MM.1S (cell line): ENCODE data around the gene BEND5.

Experiments
- DNase-seq: peaks from one replicate; pipeline ENCODE4 v3.0.0-alpha.2; 2015
- H2AFZ ChIP-seq: fragments of 300-600 bp; sonication (generic); 2 replicates; pipeline ENCODE4 v1.6.0; 2016; ENCODE audit warnings: antibody characterized with exemption, low read length
- H3F3A ChIP-seq: fragments of 300-600 bp; sonication (generic); 2 replicates; pipeline ENCODE4 v1.6.1; 2016; ENCODE audit warnings: mild to moderate bottlenecking, antibody characterized with exemption, low read length, moderate library complexity, mixed read lengths; ENCODE audit not compliant: insufficient read depth
- H3K27ac ChIP-seq: fragments of 300-600 bp; sonication (generic); 2 replicates; pipeline ENCODE4 v1.5.1; 2016; ENCODE audit warnings: mild to moderate bottlenecking, low read length
- H3K27me3 ChIP-seq: fragments of 300-600 bp; sonication (generic); replicated peaks from 2 replicates; pipeline ENCODE4 v1.6.0; 2016; ENCODE audit warnings: low read length; ENCODE audit not compliant: insufficient read depth
- H3K36me3 ChIP-seq: fragments of 300-600 bp; sonication (generic); replicated peaks from 2 replicates; pipeline ENCODE4 v1.6.1; 2016; ENCODE audit warnings: mild to moderate bottlenecking, low read length, mixed read lengths; ENCODE audit not compliant: insufficient read depth
- H3K4me1 ChIP-seq: fragments of 300-600 bp; sonication (generic); 2 replicates; pipeline ENCODE4 v1.6.1; 2016; ENCODE audit warnings: low read length, mixed read lengths
- H3K4me2 ChIP-seq: fragments of 300-600 bp; sonication (generic); 2 replicates; pipeline ENCODE4 v1.6.0; 2016; ENCODE audit warnings: low read depth, low read length
- H3K4me3 ChIP-seq: fragments of 300-600 bp; sonication (generic); 2 replicates; pipeline ENCODE4 v1.5.1; 2016; ENCODE audit warnings: low read length, mixed read lengths
- H3K79me2 ChIP-seq: fragments of 300-600 bp; sonication (generic); 2 replicates; pipeline ENCODE4 v1.6.1; 2016; ENCODE audit warnings: mixed run types, low read length, mixed read lengths
- H3K9ac ChIP-seq: fragments of 300-600 bp; sonication (generic); 2 replicates; pipeline ENCODE4 v1.6.1; 2016; ENCODE audit warnings: low read length, mixed read lengths
- H3K9me2 ChIP-seq: fragments of 300-600 bp; sonication (generic); replicated peaks from 2 replicates; pipeline ENCODE4 v1.6.1; 2016; ENCODE audit warnings: mild to moderate bottlenecking, low read length, mixed read lengths; ENCODE audit not compliant: insufficient read depth
- H3K9me3 ChIP-seq: fragments of 300-600 bp; sonication (generic); replicated peaks from 2 replicates; pipeline ENCODE4 v1.6.1; 2016; ENCODE audit warnings: mild to moderate bottlenecking, low read length, mixed read lengths; ENCODE audit not compliant: insufficient read depth
- H4K20me1 ChIP-seq: fragments of 300-600 bp; sonication (generic); 2 replicates; pipeline ENCODE4 v1.6.1; 2016; ENCODE audit warnings: mild to moderate bottlenecking, low read length, moderate library complexity, mixed read lengths; ENCODE audit not compliant: insufficient read depth
- CTCF ChIP-seq: fragments of 300-600 bp; sonication (generic); IDR thresholded peaks from 2 replicates; pipeline ENCODE4 v1.5.1; 2016; ENCODE audit warnings: antibody characterized with exemption, low read length, mixed read lengths
- EZH2 ChIP-seq: fragments of 300-600 bp; sonication (generic); optimal IDR thresholded peaks from 2 replicates; pipeline ENCODE3; 2017; ENCODE audit warnings: low read depth, mild to moderate bottlenecking, antibody characterized with exemption, low read length, mixed read lengths
- EZH2phosphoT487 ChIP-seq: fragments of 300-600 bp; sonication (generic); IDR thresholded peaks from 2 replicates; pipeline ENCODE4 v1.6.1; 2018; ENCODE audit warnings: antibody characterized with exemption, low read length

BEND5 gene

GRCh38 chr1:48688102-48688760 lies 88.5 kb downstream of the BEND5 start:
- H3K27ac ChIP-seq = no peak overlapping the region
- H3K9ac ChIP-seq = no peak overlapping the region
- H3K4me1 ChIP-seq = no peaks in the 10 kb centered on the region
- TF ChIP-seq EZH2phosphoT487 (no peak), CTCF (peak; percentile 29; the same call in 1 of the 2 replicates)
- no peak overlapping the region for H3K4me3 ChIP-seq
- H3K9me3 ChIP-seq = no peaks in the 10 kb centered on the region
- no peaks in the 10 kb centered on the region for H3K79me2 ChIP-seq
- no peaks in the 10 kb centered on the region for H3F3A ChIP-seq
- H3K9me2 ChIP-seq = no peaks in the 10 kb centered on the region
- no peaks in the 10 kb centered on the region for H4K20me1 ChIP-seq
- H2AFZ ChIP-seq = no peak overlapping the region
- no peaks in the 10 kb centered on the region for H3K36me3 ChIP-seq
- no peaks in the 10 kb centered on the region for H3K27me3 ChIP-seq
- no peak overlapping the region for H3K4me2 ChIP-seq
- peak; percentile 7 for DNase-seq

- Histone ChIP-seq H3K27me3 (no peaks in the 10 kb centered on the region), H3K4me3 (no peak overlapping the region), H3F3A (no peaks in the 10 kb centered on the region), H2AFZ (no peak overlapping the region), H3K79me2 (no peaks in the 10 kb centered on the region), H4K20me1 (no peaks in the 10 kb centered on the region), H3K9ac (no peak overlapping the region), H3K9me3 (no peaks in the 10 kb centered on the region), H3K27ac (no peak overlapping the region), H3K4me2 (no peak overlapping the region), H3K9me2 (no peaks in the 10 kb centered on the region), H3K36me3 (no peaks in the 10 kb centered on the region), H3K4me1 (no peaks in the 10 kb centered on the region)
- TF ChIP-seq EZH2 (no peak), CTCF (no peak), EZH2phosphoT487 (no peak)
- DNase-seq = no peak
These were observed 89.2 kb downstream of the BEND5 start for GRCh38 chr1:48687282-48688045.

GRCh38 chr1:48686159-48686558 lies 90.5 kb downstream of the BEND5 start:
- H3K27ac ChIP-seq = no peak overlapping the region
- no peaks in the 10 kb centered on the region for H3K79me2 ChIP-seq
- no peak for DNase-seq
- H3K36me3 ChIP-seq = no peaks in the 10 kb centered on the region
- no peaks in the 10 kb centered on the region for H3K4me1 ChIP-seq
- H4K20me1 ChIP-seq = no peaks in the 10 kb centered on the region
- TF ChIP-seq CTCF (no peak), EZH2 (no peak), EZH2phosphoT487 (no peak)
- no peaks in the 10 kb centered on the region for H3K27me3 ChIP-seq
- no peak overlapping the region for H3K4me3 ChIP-seq
- no peaks in the 10 kb centered on the region for H3K9me3 ChIP-seq
- no peak overlapping the region for H3K4me2 ChIP-seq
- H3F3A ChIP-seq = no peaks in the 10 kb centered on the region
- no peak overlapping the region for H3K9ac ChIP-seq
- no peaks in the 10 kb centered on the region for H3K9me2 ChIP-seq
- no peak overlapping the region for H2AFZ ChIP-seq
